Measurements from ENCODE around the gene FIGLA. TPM values are rescaled to one million over a fixed set of nuclear protein-coding genes. Genes with fewer than 3 reads are reported as not detected.

Gene FIGLA
- total and polyA plus RNA-seq, 2 of the 8 experiments (the other 6 are each of a cell fraction or from before 2014, with no cell fraction given): not detected

DNA sequence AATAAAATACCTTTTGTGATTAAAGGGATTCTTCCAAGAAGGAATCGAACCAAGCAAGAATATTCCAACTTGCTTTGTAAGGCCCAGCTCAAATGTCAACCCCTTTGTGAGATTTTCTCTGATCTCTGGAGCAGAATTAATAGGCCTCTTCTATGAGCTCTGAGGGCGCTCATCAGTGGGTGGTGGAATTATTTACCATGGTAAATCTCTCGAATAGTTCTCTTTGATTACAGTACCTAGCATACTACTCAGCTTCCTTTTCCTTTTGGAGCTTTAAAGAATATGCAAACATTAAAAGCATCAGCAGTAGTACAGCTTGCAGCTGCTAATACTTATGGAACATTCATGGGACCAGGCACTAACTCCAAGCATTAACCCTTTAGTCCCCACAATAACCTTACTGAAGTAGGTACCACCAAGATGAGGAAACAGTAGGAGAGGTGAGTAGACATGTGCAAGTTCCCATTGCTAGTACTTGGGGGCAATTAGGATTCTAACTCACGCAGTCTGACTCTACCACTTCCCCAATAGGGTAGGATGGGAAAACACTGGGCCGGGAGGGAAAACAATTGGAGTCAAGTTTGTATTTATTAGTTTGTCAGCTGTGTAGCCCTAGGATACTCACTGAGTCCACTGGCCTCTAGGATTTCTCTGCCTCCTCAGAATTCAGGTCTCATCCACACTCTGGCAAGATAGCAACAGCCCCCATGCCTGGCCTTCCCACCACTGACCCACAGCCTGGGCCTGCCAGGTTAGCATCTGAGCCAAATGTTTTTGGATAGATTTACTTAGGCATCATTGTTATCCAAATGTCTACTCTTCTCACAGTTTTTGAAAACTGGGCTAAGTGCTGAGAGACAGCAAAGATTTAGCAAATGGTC lies 44.1 kb downstream of the FIGLA start:
- H3K56ac ChIP-seq (replicated peaks; ENCODE audit: insufficient read length, low read depth, low read length): no peak overlapping the region
- no peak overlapping the region for H3K4ac ChIP-seq (replicated peaks; ENCODE audit: insufficient read length, low read depth, low read length)
- H2BK15ac ChIP-seq (ENCODE audit: low read length): no peak overlapping the region
- no peak overlapping the region for H3K9ac ChIP-seq (replicated peaks in 1 of 4; ENCODE audit: extremely low read depth in 1 of 4, low read depth in 3 of 4, low read length in 3 of 4)
- H3K23ac ChIP-seq (ENCODE audit: insufficient read length): no peak overlapping the region
- H3K4me2 ChIP-seq (ENCODE audit: insufficient read depth in 1 of 2, low read depth in 2 of 2, low read length in 2 of 2): peak overlapping the region in 1 of 2 experiments; percentile 13; a peak in 3 of 4 replicates
- ChIA-PET POLR2A (ENCODE audit: partially characterized antibody) (interaction anchor here (0.8 to 2.4 kb wide), 8 partner anchors 9 to 47 kb away, joined by 3 to 12 read pairs (median 3); partner anchors contain the start of gene ADD2), CTCF (ENCODE audit: partially characterized antibody) (interaction anchor here (0.7 to 6.3 kb wide), 13 partner anchors 8 to 406 kb away, joined by 3 to 39 read pairs (median 4); partner anchors contain the start of gene ADD2)
- peaks cover 7 to 97% of the 10 kb centered on the region in 2 experiments for H3K79me2 ChIP-seq (ENCODE audit: control insufficient read depth in 1 of 2, insufficient read depth in 2 of 2, low read length in 2 of 2)
- H3K27ac ChIP-seq (ENCODE audit: low read depth, low read length): no peak overlapping the region
- H3K4me1 ChIP-seq (replicated peaks in 1 of 4; ENCODE audit: control insufficient read depth in 3 of 4, insufficient read depth in 4 of 4, low read length in 3 of 4): peaks cover 1 to 23% (median 9%) of the 10 kb centered on the region in 4 experiments; a peak in 4 of 7 replicates
- peaks cover 0 to 4% of the 10 kb centered on the region in 2 experiments; a peak in 1 of 4 replicates for H3K9me3 ChIP-seq (ENCODE audit: insufficient read depth in 2 of 2, low read depth in 1 of 2, low read length in 1 of 2)
- H2BK12ac ChIP-seq (ENCODE audit: low read depth, low read length): no peak overlapping the region
- FAIRE-seq (no peak), DNase-seq (ENCODE audit: low read depth in 1 of 2, low spot score in 2 of 2) (peak in 1 of 2 experiments; percentile 45)
- no peak overlapping the region for H3K4me3 ChIP-seq (ENCODE audit: extremely low read depth in 1 of 4, insufficient read depth in 2 of 4, low read depth in 3 of 4, low read length in 4 of 4)
- no peak overlapping the region; the same call in 1 of the 2 replicates for H3K18ac ChIP-seq (ENCODE audit: extremely low read depth, low read length)
- H3K14ac ChIP-seq (ENCODE audit: insufficient read length): no peak overlapping the region
- no peaks in the 10 kb centered on the region for H3K27me3 ChIP-seq (replicated peaks in 1 of 4; ENCODE audit: control insufficient read depth in 3 of 4, extremely low read depth in 1 of 4, insufficient read depth in 3 of 4, low read length in 3 of 4)
- no peaks in the 10 kb centered on the region; the same call in 1 of the 2 replicates for H3K23me2 ChIP-seq (ENCODE audit: low read depth, low read length)
- H2BK120ac ChIP-seq (replicated peaks; ENCODE audit: low read depth, low read length): no peak overlapping the region
- no peak overlapping the region for H4K5ac ChIP-seq (ENCODE audit: insufficient read length, low read depth, low read length)
- no peak overlapping the region for H2BK20ac ChIP-seq (ENCODE audit: low read length)
- no peak overlapping the region for H4K91ac ChIP-seq (replicated peaks; ENCODE audit: insufficient read length, low read length)
- H4K20me1 ChIP-seq (replicated peaks in 1 of 2; ENCODE audit: control insufficient read depth in 1 of 2, insufficient read depth in 2 of 2, low read length in 2 of 2): peaks cover 19 to 22% of the 10 kb centered on the region in 2 experiments
- H4K8ac ChIP-seq (ENCODE audit: extremely low read depth, insufficient read depth, low read length): no peak overlapping the region
- WGBS, 2 experiments (ENCODE audit: extremely low coverage in 1 of 2, insufficient coverage in 1 of 2, insufficient read length in 1 of 2, insufficient replicate concordance in 2 of 2, low coverage in 1 of 2, low lambda C conversion rate in 2 of 2, missing lambda C conversion rate in 1 of 2): 72% methylated on average over 5 of the region's 5 CpGs; no CpG with 5 or more reads in 1 of the 2 experiments
- peaks cover 19% of the 10 kb centered on the region for H3K79me1 ChIP-seq (ENCODE audit: low read depth, low read length)
- no peak overlapping the region for H2AK5ac ChIP-seq (ENCODE audit: low read depth, low read length)
- no peak overlapping the region for H2AFZ ChIP-seq (ENCODE audit: low read length)
- no peak overlapping the region for H2BK5ac ChIP-seq (ENCODE audit: low read depth, low read length)
- no peaks in the 10 kb centered on the region; a peak in 1 of 8 replicates for H3K36me3 ChIP-seq (ENCODE audit: control insufficient read depth in 2 of 4, insufficient read depth in 4 of 4, low read length in 3 of 4)
- TF ChIP-seq MAFK (IDR thresholded peaks at IDR 0.05; ENCODE audit: low read depth, low read length): no peak
- TF ChIP-seq CHD1 (IDR thresholded peaks at IDR 0.05; ENCODE audit: low read depth, low read length): no peak
- no peak for TF ChIP-seq KDM4A (IDR thresholded peaks at IDR 0.05; ENCODE audit: low read depth, low read length, severe bottlenecking)
- TF ChIP-seq, protein P1, sequence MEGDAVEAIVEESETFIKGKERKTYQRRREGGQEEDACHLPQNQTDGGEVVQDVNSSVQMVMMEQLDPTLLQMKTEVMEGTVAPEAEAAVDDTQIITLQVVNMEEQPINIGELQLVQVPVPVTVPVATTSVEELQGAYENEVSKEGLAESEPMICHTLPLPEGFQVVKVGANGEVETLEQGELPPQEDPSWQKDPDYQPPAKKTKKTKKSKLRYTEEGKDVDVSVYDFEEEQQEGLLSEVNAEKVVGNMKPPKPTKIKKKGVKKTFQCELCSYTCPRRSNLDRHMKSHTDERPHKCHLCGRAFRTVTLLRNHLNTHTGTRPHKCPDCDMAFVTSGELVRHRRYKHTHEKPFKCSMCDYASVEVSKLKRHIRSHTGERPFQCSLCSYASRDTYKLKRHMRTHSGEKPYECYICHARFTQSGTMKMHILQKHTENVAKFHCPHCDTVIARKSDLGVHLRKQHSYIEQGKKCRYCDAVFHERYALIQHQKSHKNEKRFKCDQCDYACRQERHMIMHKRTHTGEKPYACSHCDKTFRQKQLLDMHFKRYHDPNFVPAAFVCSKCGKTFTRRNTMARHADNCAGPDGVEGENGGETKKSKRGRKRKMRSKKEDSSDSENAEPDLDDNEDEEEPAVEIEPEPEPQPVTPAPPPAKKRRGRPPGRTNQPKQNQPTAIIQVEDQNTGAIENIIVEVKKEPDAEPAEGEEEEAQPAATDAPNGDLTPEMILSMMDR (IDR thresholded peaks at IDR 0.05; ENCODE audit: control extremely low read depth in 1 of 3, insufficient read depth in 1 of 3, low read depth in 1 of 3, low read length in 3 of 3): no peak
- TF ChIP-seq GABPA (IDR thresholded peaks at IDR 0.05; ENCODE audit: borderline replicate concordance, insufficient read depth, low read length): no peak
- no peak for TF ChIP-seq KDM5A (IDR thresholded peaks at IDR 0.05; ENCODE audit: low read length)
- no peak for TF ChIP-seq SIRT6 (IDR thresholded peaks at IDR 0.05; ENCODE audit: low read length)
- TF ChIP-seq CEBPB (IDR thresholded peaks at IDR 0.05; ENCODE audit: low read depth, low read length): no peak
